Measurements from ENCODE around the gene TDRD12.

TDRD12 gene

DNA sequence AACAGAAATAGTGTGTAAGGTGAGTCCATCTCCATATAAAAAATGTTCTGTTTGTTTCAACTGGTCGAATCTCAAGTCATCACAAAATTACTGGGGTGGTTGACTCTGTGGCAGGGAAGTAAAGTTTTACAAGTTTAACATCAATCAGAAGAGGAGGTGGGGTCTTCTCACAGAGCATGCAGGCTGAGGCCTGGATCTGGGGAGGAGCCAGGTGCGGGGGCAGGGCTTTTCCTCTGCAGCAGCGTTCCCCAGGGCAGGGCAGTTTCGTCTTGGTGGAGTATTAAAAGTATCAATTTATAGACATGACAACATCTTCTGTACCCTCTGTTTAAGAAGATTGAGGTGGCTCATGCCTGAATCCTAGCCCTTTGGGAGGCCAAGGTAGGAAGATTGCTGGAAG is 81.2 kb downstream of the TDRD12 start:
- in situ Hi-C loops (cut with MboI; ENCODE audit: low sequenced_read_pairs): no loop called here

DNA sequence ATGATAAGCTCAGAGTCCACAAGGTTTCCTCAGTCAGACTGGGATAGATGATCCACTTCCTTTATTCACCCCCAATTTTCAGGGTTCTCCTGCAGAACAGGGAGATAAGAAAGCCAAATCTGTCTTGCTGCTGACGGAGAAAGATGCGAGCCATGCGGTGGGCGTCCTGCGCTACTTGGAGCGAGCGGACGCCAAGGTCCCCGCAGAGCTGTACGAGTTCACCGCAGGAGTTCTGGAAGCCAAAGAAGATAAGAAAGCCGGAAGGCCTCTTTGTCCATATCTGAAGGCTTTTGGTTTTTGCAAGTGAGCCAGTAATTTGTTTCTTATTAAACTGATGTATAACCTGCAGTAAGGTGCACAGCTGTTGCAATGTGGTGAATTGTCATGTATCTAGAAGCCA is 83.3 kb downstream of the TDRD12 start:
- in situ Hi-C loops (cut with MboI; ENCODE audit: low sequenced_read_pairs): no loop called here

DNA sequence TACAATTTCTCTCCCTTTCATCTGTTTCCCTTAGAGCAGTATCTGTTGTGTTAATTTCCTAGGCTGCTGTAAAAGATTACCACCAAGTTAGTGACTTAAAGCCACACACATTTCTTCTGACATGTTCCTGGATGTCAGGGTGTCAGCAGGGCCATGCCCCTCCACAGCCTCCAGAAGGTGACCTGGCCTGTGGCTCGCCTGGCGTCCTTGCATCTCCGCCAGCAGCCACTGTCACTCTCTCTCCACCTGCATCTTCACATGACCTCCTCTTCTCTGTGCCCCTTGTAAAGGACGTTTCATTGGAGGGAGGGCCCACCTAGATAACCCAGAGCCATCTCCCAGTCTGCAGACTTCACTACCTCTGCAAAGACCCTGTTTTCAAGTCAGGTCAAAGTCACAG is 88.7 kb downstream of the TDRD12 start:
- in situ Hi-C loops (cut with MboI; ENCODE audit: low sequenced_read_pairs): no loop called here

DNA sequence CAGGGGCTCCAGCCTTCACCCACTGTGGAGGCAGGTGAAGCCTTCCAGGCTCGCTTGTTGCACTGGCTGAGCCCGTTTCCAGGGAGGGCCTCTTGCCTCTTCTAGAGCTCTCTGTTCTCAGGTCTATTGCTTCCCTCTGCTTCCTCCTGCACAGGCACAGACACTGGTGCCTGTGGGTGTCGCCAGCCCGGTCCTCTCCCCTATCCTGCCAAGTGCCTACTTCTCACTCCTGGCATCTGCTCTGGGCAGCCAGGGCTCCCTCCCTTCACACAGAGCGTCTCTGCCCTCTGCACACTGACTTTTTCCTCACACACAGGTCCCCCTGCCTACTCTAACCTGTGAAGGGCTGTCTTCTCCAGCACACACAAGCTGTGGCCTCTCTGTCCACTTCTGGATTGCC is 89.7 kb downstream of the TDRD12 start:
- in situ Hi-C loops (cut with MboI; ENCODE audit: low sequenced_read_pairs): no loop called here

DNA sequence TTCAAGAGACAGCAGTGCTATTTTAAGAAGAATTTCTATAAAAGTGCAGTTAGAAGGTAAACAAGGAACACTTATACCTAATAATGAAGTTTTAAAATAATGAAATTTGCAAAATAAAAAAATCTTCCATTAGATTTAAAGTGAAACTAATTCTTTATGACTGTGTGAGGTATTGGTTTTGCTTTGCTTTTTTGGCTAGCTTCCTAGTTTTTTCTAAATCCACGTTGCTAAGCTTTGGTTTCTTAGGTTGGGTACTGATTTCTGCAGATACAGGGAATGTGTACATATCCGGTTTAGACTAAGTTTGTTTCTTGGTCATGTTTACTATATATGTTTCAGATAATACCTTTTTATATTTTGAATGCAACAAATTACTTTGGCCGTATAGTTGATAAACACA is 90.2 kb downstream of the TDRD12 start:
- in situ Hi-C loops (cut with MboI; ENCODE audit: low sequenced_read_pairs): no loop called here

DNA sequence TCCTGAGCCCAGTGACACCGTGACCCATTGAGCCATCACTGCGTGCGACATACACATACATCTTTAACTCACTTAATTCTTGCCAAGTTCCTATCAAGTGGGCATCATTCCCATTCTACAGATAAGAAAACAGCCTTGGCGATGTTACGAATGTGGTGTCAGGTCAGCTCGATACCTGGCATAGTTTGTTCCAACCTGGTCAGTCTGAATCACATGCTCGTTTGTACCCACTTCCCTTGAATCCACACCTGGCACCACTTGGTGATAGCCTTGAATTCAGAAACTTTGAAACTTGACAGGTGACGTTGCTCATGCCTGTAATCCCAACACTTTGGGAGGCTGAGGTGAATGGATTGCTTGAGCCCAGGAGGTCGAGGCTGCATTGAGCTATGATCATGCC is 90.9 kb downstream of the TDRD12 start:
- in situ Hi-C loops (cut with MboI; ENCODE audit: low sequenced_read_pairs): no loop called here

DNA sequence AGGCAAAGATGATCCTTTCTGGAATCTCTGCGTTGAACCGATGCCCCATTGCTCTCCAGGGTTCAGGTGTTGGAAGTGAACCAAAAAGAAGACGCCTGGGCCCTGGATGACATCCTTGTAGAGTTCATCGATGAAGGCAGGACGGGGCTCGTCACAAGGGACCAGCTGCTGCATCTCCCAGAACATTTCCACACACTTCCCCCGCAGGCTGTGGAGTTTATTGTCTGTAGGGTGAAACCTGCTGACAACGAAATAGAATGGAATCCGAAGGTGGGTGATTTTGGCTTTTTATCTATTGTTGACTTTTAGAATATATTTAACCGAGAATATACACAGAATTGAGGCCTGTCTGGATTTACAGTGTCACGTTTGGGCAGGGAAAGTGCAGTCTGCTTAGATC is 91.6 kb downstream of the TDRD12 start:
- in situ Hi-C loops (cut with MboI; ENCODE audit: low sequenced_read_pairs): no loop called here

DNA sequence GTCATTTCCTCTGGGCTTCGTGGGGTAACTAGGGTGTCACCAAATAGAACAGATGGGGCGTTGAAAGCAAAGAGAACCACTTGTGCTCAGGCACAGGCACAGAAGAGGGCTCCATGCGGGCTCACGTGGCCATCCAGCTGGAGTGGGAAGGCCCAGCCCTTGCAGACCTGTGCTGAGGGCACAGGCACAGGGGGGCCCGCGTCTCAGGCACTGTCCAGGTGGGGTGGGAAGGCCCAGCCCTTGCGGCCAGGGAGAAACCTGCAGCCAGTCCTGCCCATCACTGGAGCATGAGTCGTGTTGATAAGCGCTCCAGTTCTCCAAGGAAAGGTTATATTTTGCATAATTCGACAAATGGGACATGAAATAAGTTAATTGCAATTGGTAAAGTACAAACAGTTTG is 92.5 kb downstream of the TDRD12 start:
- in situ Hi-C loops (cut with MboI; ENCODE audit: low sequenced_read_pairs): no loop called here

DNA sequence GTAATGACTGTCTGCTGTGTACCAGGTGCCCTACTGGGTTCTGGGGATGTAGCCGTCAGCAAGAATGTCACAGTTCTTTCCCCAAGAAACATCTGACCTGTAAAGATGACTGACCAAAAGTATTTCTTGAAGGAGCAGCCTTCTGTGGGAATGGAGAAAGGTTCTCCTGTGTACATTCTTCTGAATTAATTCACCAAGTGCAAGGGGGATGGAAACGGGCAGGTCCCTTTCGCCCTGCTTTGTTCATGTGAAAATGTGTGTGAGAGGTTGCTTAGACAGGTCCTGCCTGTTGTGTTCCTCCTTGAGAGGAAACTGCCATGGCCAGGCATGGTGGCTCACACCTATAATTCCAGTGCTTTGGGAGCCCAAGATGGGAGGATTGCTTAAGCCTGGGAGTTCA is 93.0 kb downstream of the TDRD12 start:
- in situ Hi-C loops (cut with MboI; ENCODE audit: low sequenced_read_pairs): no loop called here

DNA sequence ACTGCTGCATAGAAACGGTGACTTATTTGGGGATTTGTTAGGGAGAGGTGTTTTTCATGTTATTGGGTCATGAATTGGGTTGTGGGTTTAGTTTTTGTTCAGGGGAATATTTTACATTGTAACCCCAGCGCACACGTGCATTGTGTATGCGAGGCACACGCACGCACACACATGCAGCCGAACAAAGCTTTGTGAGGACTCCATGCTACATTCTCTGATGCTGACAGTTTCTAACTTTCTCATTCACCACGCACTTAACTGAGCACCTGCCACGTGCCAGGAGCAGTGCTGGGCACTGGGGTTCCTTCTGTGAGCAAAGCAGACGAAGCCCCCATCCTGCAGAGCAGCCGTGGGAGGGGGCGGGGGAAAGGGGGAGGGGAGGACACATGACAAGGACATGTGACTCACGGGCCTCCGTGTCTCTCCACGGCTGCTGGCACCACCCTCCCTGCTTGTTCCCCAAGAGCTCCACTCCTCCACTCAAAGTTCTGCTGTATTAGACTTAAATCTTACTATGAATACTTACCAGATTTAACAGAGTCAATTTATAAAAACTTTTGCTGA is 94.4 kb downstream of the TDRD12 start:
- in situ Hi-C loops (cut with MboI; ENCODE audit: low sequenced_read_pairs): no loop called here

DNA sequence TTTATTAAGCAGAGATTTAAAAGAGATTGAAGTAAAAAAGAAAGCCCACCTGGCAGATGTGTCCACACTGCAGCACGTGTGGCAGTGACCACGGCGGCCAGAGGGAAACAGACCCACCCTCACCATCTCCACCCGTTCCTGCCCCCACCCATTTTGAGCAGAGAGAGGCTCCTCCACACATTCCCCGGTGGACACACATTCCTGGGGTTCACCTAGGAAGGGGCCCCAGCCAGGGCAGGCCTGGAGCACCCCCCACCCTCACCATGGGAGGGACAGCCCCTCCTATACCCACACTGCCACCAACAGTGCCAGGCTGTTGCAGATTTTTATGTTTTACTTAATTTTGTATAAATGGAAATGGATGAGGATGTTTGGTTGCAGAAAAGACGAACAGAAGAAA is 95.1 kb downstream of the TDRD12 start:
- in situ Hi-C loops (cut with MboI; ENCODE audit: low sequenced_read_pairs): no loop called here

DNA sequence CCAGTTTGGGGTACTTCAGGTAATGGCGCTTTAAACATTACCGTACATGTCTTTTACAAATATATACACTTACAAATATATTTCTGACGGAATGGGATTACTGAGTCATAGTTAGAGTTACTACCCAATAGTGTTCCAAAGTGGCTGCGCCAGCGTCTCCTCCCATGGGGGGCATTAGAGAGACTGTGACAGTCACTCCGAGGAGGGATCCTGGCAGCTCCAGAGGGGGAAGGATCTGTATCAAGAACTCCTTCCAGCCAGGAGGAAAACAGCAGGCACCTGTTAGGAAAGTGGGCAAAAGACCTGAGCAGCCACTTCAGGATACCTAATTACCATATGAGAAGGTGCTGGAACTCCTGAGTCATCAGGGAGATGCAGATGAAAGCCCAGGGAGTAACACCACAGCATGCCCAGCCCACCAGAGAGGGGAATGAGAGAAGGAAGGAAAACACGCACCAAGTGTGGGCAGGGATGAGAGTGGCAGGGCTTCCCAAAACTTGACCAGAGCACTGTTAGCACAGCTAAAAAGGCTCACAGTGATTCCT is 97.1 kb downstream of the TDRD12 start:
- in situ Hi-C loops (cut with MboI; ENCODE audit: low sequenced_read_pairs): no loop called here

DNA sequence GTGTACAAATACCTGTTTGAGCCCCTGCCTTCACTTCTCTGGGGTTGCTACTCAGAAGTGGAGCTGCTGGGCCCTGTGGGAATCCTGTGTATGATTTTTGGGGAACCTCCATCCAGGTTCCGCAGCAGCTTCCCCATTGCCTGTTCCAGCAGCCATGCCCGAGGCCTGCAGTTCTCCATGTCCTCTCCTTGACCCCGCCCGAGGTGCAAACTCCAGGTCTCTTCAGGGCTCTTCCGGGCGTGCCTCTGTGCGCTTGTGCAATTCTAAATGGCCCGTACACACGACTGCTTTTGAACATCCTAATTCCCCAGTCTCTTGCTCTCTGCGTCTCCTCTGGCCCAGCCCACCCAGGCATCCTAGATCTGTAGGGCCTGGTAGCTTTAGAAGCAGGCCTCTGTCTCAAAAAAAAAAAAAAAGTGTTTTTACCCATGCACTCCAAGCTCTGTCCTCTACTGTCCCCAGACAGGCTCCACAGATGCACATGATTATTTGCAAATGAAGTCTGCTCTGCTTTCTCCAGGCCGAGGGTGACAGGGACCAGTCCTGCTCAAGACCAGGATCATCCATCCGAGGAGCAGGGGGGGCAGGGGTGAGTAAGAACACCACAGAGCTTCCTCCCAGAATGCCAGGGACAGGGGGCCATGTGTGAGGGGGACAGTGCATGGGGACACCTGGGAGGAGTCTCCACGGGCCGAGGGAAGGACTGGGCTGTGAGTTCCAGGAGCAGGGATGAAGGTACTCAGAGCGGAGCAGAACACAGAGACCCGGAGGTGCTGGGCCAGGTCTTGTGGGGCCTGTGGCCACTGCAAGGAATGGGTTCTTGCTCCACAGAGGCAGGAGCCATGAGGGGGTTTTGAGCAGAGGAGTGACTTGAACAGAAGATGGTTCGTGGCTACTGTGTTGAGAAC is 98.3 kb downstream of the TDRD12 start:
- in situ Hi-C loops (cut with MboI; ENCODE audit: low sequenced_read_pairs): no loop called here

DNA sequence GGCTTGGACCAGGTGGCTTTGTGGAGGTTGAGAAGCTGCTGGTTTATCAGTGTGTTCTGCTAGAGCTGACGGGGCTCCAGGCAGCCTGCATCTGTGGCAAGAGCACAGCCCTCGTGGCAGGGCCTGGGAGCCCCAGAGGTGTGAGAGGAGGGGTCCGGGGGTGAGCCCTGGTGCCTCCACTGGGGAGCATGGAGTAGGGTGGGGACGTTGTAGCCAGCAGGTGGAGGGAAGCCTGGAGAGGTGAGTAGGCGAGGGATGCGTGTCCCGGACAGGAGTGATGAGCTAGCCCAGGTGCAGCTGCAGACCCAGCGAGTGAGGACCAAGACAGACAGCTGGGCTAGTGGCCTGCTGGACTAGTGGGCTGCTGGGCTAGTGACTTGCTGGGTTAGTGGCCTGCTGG is 99.0 kb downstream of the TDRD12 start:
- in situ Hi-C loops (cut with MboI; ENCODE audit: low sequenced_read_pairs): no loop called here

DNA sequence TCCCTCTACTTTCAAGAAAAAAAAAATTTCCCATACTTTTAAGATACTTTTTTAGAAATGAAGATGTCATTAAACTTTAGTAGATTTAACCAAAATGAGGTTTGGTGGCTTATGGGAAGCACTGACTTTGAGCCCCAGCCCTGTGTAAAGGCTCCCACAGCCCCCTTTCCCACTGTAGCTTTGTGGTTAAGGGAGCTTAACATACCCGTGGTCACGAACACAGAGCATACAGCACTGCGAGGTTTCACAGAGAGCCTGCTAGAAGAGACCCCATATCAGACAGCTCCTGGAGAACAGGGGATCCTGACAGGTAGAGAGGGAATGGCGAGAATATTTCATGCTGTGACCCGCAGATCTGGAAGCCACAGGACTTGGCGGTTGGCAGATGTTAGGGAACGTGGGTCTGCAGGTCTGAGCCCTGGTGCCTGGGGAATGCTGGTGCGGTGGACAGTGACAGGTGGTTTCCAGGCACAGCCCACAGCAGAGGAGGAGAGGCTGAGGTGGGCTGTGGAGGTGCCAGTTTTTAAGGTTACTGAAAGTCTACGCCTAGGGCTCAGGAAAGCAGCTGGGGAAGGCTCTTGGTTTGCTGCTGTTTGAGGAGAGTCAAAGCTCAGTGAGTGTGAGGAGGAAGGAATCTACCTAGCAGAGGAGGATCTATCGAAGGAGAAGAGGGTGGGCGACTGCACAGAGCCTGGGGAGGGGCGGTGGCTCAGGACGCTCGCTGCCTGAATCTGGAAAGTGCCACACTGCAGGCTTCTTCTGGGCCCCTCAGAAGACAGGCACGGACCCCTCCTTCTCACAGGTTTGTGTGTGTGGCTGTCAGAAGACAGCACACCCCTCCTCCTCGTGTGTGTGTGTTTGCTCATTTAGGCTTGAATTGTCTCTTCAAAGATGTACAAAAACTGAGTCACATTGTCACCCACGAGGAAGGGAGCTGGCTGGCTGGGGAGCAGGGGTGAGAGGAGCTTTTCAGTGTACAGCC is 100.1 kb downstream of the TDRD12 start:
- in situ Hi-C loops (cut with MboI; ENCODE audit: low sequenced_read_pairs): no loop called here

DNA sequence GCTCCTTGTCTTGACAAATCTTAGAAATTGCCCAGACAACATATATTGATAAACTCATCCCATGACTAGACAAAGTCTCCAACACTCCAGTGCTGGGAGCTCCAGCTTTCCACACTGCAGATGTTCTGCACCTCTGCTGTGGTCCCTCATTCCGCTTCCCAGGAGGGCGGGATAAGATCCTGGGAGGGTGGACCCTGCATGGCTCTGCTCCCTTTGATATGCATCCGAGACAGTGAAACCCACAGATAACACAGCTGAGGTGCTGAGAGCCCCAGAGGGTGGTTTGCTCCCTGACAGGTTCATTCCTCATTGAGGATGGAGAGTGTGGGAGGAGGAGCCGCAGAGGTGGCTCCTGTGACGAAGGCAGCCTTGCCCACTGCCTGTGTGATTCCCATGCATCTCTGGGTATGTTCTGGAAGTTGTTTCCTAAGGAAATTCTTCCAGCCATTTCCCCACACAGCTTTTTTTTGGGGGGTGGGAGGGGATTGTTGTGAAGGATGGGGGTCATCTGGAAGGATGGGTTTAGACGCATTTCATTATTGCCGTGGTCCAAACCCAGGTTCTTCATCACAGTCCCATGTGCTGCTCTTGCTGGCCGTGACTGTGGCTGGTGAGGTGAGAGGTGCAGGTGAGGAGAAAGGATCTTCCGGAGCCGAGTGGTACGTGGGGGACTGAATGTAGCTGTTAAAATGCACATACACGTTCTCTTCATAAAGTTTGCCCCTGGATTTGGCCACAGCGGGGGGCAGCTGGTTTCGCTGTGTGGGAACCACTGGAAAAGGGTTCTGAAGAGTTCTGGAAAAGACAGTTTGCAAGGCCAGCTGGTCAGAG is 103.6 kb downstream of the TDRD12 start:
- in situ Hi-C loops (cut with MboI; ENCODE audit: low sequenced_read_pairs): no loop called here

DNA sequence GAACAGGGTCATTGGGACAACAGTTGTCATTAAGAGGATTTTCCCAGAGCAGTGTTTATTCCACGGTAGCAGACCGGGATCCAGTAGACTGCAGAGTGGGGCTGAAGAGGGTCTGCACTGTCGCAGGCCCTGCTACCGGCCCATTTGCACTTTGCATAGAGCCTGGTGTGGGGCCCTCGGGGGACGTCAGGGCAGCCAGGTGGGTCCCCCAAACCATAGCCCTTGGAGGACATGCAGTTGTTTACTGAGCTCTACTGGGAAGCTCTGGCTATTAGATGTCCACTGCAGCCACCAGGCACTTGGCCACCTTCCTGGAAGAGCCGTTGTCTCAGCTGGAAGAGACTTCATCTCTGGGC is 104.2 kb downstream of the TDRD12 start:
- in situ Hi-C loops (cut with MboI; ENCODE audit: low sequenced_read_pairs): no loop called here

DNA sequence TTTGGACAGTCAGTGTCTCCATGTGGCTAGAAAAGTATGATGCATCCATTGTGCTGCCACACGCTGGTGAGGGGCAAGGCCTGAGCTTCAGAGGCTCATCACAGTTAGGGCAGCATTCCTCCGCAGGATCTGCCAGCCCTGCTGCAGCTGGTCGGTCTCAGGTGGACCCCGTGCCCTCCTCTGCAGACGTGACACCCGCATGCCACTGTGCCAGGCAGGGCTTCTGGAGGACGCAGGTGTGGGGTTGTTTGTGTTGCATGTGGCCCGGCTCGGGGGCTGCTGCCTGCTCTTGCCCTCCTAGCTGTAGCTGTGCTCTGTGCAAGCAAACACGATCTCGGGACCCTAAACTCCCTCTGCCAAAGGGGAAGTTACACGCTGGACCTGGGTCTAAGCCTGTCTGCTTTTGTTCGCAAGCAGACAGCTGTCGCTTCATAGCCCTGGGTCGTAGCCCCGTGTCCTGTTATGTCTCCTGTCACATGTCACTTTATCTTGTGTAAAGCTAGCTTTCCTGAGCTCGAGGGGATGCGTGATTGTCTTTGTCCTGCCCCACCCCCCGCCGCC is 104.7 kb downstream of the TDRD12 start:
- in situ Hi-C loops (cut with MboI; ENCODE audit: low sequenced_read_pairs): no loop called here

DNA sequence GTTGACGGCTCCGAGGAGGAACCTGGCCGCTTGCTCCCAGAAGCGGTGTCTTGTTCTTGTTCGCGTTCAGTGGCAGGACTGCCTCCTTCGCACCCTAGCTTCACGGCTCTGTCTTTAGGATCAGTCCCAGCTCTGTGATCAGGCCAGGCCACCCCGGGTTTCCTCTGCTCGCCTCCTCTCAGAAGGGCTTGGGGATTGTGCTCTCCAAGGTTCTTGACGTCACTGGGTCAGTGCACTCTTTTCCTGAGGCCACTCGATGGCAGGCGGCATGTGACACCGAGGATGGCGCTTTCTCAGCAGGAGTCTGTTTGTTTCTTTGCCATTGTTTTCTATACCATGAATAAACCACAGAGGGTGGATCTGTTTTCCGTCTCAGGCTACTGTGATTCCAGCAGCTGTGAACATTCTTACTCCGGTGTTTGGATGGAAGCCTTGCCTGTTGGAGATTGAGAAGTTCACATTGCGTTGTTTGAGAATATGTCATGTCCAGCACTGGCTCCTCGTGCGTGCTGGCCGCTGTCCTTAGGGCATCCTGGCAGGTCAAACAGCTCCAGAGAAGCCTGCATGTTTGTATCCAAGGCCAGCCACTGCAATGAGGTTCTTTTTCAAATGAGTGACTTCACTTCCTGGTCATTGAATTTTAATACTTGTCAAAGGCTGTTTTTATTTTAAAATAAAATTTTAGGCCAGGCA is 105.5 kb downstream of the TDRD12 start:
- in situ Hi-C loops (cut with MboI; ENCODE audit: low sequenced_read_pairs): no loop called here

DNA sequence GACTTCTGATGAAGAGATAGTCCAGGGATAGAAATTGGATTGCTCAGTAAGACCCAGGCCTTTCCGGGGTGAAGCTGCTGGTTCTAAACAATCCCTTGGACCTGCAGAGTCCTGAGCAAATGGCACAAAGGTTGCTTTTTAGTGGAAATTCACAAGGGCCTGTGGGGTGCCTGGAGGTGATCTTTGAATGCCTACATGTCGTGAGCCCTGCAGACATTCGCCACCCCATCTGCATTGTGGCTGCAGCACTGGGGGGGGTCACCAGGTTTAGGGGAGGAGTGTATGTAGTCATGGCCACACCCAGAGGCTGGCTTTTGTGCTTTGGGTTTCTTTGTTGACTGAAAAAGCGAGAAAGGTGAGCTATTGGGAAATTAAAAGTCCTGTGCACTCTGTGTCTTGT is 108.6 kb downstream of the TDRD12 start:
- in situ Hi-C loops (cut with MboI; ENCODE audit: low sequenced_read_pairs): no loop called here

Measured in HL-60/S4 treated with retinoic acid at 250 ng/mL for 4 days and 3 days (cell line).